HG03045 (cell line): Measurements from ENCODE around the gene SASH1.

Experiments
- ATAC-seq: cut with Tn5 transposase; IDR thresholded peaks from one replicate; pipeline ENCODE4 v1.9.1; 2021; ENCODE audit warnings: mild to moderate bottlenecking, moderate library complexity; ENCODE audit not compliant: unreplicated experiment

The SASH1 gene

GRCh38 chr6:148429423-148429822 lies 86.8 kb downstream of the SASH1 start:
- ATAC-seq = no peak

GRCh38 chr6:148430897-148431296 lies 88.3 kb downstream of the SASH1 start:
- ATAC-seq = no peak

DNA sequence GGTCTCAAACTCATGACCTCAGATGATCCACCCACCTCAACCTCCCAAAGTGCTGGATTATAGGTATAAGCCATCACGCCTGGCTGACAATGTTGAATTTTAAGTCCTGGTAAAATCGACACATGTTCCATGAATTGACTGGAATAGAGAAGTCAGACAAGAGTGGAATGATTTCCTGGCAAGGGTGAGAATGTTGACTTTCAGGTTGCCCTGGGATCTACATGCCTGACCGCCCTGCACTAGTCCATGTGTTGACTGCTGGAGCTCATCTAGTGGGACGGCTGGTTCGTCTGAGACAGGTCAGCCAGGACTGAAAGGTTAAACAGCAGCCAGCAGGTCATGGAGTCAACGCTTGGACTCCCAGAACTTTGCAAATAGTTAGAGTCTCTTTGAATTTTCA lies 88.8 kb downstream of the SASH1 start:
- no peak for ATAC-seq

- ATAC-seq = no peak
Measured at GRCh38 chr6:148431840-148432239, 89.2 kb downstream of the SASH1 start.

DNA sequence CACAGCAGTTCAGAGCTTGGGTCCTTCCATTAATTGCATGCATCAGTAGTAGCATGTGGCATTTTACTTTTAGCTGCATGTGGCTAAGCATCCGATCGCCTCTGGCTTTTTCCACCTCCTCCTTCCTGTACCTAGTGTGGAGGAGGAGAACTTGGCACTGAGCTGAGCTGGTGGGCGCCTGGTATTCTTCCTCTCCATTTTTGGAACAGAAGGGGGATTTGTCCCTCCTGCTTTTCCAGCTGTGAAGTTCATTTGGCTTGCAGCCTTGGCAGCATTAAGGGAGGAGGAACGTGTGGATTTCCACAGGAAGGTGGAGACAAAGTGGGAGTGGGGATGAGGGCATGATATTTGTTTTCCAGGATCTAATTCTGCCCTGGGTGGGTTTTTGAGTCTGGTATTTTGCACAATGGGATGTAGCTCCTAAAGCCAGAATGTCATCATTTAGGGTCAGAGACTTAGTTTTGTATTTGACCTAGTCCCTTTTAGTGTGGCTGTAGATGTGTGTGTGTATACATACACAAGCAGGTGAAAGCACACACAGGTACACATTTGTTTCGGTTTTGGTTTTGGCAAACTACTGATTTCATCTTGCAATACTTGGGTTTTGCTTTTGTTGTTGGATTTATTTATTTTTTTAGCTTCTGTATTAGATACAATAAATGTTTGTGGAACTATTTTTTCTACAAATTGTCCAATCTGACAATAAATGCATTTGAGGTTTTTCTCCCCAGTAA lies 90.0 kb downstream of the SASH1 start:
- no peak for ATAC-seq

DNA sequence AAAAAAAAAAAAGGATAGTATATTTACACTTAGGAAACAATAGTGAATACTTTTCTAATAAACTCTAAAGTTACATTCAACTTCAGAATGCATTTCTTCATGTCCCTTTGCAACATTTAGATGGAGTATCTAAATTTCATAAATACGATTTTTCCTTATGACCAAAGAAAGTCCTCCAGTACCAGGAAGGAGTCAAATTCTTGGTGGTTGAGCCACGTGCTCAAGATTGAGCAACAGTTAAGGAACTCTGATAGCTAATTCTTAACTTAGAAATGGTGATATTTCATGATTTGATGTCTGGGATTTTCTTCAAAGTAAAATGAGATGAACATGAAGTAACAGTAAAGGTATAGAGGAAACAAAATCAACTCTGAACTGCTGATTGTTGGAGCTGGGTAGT lies 92.7 kb downstream of the SASH1 start:
- ATAC-seq = no peak

GRCh38 chr6:148436466-148436865 lies 93.8 kb downstream of the SASH1 start:
- no peak for ATAC-seq

DNA sequence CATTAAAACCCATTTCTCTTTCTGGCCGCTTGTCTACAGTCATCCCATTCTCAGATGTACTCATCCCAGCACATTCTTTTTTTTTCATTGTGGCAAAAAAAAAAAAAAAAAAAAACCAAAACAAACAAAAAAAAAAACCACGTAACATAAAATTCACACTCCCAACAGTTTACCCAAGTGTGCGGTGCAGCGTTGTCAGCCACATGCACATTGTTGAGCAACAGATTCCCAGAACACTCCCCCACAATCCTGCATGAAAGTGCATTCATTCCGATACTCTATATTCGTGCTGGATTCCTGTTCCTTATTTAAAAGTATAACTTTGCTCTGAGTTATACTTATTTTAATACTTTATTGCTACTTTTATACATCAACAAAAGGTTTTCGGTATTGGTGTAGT lies 96.0 kb downstream of the SASH1 start:
- ATAC-seq = no peak

- ATAC-seq = no peak
Measured at GRCh38 chr6:148440016-148440415, 97.4 kb downstream of the SASH1 start.

- ATAC-seq = no peak
Measured at GRCh38 chr6:148440877-148441453, 98.3 kb downstream of the SASH1 start.

DNA sequence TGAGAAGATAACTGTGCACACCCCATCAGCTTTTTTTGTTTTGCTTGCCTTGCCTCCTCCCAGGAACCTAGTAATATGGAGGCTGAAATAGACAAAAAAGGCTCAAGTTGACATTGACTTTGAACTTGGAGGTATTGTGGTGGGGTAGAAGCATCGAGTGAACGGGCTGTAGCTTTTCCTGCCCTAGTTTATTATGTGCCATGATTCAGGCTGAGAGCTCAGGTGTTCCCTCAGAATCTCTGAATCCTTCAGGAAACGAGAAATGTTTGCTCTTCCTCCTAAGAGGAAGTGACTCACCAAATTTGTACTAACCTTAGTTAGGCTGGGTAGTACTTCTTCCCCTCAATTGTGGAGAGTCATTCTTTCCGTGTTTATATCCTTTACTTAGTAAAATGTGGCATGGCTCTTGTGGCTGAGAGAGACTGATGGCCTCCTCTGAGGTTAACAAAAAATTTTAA lies 98.8 kb downstream of the SASH1 start:
- ATAC-seq = no peak

GRCh38 chr6:148443798-148444560 lies 101.3 kb downstream of the SASH1 start:
- no peak for ATAC-seq

- no peak for ATAC-seq
Measured at GRCh38 chr6:148445116-148445515, 102.5 kb downstream of the SASH1 start.

DNA sequence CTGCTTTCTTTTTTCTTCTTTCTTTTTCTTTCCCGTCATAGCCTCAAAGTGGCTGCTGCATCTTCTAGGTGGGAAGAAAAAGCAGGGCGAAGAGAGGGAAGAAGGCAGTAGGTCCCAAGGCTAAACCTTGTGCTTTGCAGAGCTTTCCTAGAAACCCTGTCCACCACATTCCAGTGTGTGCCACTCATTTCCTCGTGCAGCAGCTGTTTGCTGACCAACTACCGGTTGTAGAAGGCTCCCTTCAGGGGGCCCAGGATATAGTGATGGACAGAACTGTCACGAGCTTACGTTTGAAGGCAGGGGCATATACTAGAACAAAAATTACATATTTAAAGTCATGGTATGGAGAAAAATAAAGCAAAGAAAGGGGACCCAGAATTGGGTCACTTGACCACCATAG lies 103.0 kb downstream of the SASH1 start:
- no peak for ATAC-seq

- ATAC-seq = no peak
Measured at GRCh38 chr6:148446681-148447080, 104.0 kb downstream of the SASH1 start.

DNA sequence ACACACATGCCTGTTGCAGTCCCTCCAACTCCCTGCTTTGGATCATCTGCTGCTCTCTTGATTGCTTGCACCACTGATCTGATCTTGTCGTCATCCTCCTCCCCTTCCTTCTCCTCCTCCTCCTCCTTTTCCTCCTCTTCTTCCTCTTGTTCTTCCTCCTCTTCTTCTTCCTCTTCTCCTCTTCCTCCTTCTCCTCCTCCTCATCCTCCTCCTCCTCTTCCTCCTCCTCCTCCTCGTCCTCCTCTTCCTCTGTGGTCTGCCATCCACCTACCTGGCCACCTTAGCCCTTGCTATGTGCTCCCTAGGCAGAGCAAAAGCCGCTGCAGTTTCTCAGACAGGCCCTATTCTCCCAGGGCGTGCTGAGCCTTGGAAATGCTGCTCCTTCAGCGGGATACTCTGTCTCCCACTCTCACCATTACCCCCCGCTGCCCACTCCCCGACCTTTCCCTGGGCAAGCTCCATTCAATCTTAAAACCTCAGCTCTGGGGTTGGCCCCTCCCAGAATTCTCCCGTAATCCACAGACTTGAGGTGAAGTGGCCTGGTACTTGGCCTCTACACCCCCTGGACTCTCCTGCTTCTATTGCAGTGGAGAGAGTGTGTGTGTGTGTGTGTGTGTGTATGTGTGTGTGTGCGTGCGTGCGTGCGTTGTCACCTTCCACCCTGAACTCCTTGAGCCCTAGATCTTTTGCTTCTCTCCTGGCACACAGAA lies 105.0 kb downstream of the SASH1 start:
- no peak for ATAC-seq

GRCh38 chr6:148448369-148449012 lies 105.9 kb downstream of the SASH1 start:
- ATAC-seq = no peak

GRCh38 chr6:148450866-148451265 lies 108.2 kb downstream of the SASH1 start:
- ATAC-seq = no peak

DNA sequence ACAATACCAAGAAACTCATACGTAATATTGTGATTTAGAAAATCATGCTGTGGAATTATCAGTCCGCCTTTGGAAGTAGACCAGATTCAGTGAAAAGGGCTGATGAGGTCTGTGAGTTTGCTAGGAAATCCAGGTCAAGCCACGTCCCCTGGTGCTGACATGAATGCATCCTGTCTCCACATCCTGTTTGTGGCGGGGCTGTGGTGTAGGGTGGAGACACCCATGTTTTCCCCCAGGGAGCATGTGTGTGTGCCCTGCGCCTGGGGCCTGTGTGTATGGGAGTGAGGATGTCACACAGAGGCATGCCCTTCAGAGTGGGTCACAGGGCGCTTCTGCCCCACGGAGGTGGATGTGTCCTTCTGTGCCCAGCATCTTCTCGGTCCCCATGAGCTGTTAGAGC lies 109.1 kb downstream of the SASH1 start:
- no peak for ATAC-seq

- no peak for ATAC-seq
Measured at GRCh38 chr6:148452876-148453275, 110.2 kb downstream of the SASH1 start.

GRCh38 chr6:148453906-148454305 lies 111.3 kb downstream of the SASH1 start:
- ATAC-seq = no peak
